ENCODE results near the gene PRSS12.

The PRSS12 gene

DNA sequence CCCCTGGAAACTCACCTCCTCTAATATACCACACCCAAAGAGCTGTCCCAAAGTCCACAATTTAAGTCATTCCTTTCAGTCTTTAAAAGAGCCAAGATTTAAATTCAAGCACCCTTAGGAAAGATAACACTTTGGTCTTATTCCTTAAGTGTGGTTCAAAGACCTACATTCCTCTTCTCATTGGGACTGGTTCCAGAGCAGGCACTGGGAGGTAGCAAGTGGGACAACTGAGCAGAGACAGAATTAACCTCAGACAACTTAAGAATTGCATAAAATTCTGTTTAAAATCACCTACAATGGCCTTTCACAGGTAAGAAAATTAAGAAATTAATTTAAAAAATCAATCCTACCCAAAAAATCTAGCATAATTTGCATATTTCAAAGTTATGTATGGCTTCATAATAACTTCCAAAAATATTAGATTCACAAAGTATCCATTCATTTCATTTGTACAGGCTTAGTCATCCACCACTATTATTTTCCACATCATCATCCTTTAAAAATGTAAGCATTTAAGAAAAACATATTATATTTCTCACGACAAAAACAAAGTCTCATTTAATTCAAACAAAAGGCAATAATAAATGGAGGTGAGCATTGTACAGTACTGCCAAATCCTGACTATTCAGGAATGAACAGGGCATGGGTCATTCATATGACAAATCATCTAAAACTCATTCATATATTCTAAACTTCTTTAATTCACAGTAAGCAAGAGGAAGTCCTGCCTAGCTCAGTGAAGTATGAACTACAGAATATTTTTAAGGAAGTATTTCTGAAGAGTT is 13.6 kb downstream of the PRSS12 start:
- Histone ChIP-seq H3K27me3 (ENCODE audit: insufficient read depth, low read length) (no peaks in the 10 kb centered on the region), H3K4me1 (ENCODE audit: insufficient read depth, low read length) (peaks cover 4% of the 10 kb centered on the region; the same call in 1 of the 2 replicates), H3K36me3 (ENCODE audit: insufficient read depth, low read depth, low read length) (no peaks in the 10 kb centered on the region), H3K4me3 (ENCODE audit: low read length) (no peak overlapping the region), H3K27ac (ENCODE audit: low read length) (no peak overlapping the region), H3K9me3 (ENCODE audit: insufficient read depth, low read depth, low read length) (no peaks in the 10 kb centered on the region), H3K9ac (ENCODE audit: low read depth, low read length) (no peak overlapping the region)

DNA sequence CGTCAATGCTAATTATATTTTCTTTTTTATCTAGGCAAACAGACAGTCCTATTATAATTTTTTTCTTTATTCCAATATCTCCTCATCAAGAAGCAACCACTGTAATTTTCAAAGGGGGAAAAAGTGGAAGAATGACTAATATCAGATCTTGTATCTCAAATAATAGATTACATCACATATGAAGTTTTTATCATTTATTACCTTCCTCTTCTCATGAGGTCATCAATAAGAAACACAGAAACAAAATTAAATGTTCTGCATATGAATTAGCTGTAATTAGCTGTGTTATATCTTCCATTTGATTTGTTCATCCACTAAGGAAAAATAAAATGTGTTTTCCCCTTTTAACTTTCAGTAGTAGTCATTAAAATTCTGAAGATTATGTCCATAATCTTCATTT is 14.3 kb downstream of the PRSS12 start:
- Histone ChIP-seq H3K36me3 (ENCODE audit: insufficient read depth, low read depth, low read length) (no peaks in the 10 kb centered on the region), H3K9me3 (ENCODE audit: insufficient read depth, low read depth, low read length) (no peaks in the 10 kb centered on the region), H3K27me3 (ENCODE audit: insufficient read depth, low read length) (no peaks in the 10 kb centered on the region), H3K4me3 (ENCODE audit: low read length) (no peak overlapping the region), H3K9ac (ENCODE audit: low read depth, low read length) (no peak overlapping the region), H3K27ac (ENCODE audit: low read length) (no peak overlapping the region), H3K4me1 (ENCODE audit: insufficient read depth, low read length) (peaks cover 4% of the 10 kb centered on the region; the same call in 1 of the 2 replicates)

DNA sequence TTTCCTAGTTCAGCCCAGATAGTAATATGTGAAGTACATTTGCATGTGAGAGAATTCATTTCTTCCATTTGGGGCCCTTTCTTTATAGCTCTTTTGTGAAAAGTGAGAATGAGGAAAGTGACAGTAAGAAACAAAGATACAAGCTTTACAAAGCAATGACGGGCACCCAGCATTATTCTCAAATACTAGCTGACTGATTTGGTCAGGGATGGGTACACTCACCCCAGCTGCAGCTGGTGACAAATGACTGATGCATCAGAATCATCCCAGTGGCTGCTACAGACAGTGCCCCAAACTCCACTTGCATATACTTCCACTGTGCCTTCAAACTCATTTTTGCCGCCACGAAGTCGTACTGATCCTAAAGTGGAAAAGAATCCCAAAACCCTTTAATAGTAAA is 14.8 kb downstream of the PRSS12 start:
- H3K27ac ChIP-seq (ENCODE audit: low read length) = no peak overlapping the region
- H3K36me3 ChIP-seq (ENCODE audit: insufficient read depth, low read depth, low read length) = no peaks in the 10 kb centered on the region
- H3K27me3 ChIP-seq (ENCODE audit: insufficient read depth, low read length) = no peaks in the 10 kb centered on the region
- peaks cover 4% of the 10 kb centered on the region; the same call in 1 of the 2 replicates for H3K4me1 ChIP-seq (ENCODE audit: insufficient read depth, low read length)
- H3K4me3 ChIP-seq (ENCODE audit: low read length) = no peak overlapping the region
- H3K9me3 ChIP-seq (ENCODE audit: insufficient read depth, low read depth, low read length) = no peaks in the 10 kb centered on the region
- H3K9ac ChIP-seq (ENCODE audit: low read depth, low read length) = no peak overlapping the region

GRCh38 chr4:118335774-118336173 is 17.0 kb downstream of the PRSS12 start:
- Histone ChIP-seq H3K27ac (ENCODE audit: low read length) (no peak overlapping the region), H3K9ac (ENCODE audit: low read depth, low read length) (no peak overlapping the region), H3K4me3 (ENCODE audit: low read length) (no peak overlapping the region), H3K27me3 (ENCODE audit: insufficient read depth, low read length) (no peaks in the 10 kb centered on the region), H3K36me3 (ENCODE audit: insufficient read depth, low read depth, low read length) (no peaks in the 10 kb centered on the region), H3K4me1 (ENCODE audit: insufficient read depth, low read length) (peaks cover 4% of the 10 kb centered on the region; the same call in 1 of the 2 replicates), H3K9me3 (ENCODE audit: insufficient read depth, low read depth, low read length) (no peaks in the 10 kb centered on the region)

- no peak overlapping the region for H3K27ac ChIP-seq (ENCODE audit: low read length)
- H3K9me3 ChIP-seq (ENCODE audit: insufficient read depth, low read depth, low read length) = no peaks in the 10 kb centered on the region
- H3K36me3 ChIP-seq (ENCODE audit: insufficient read depth, low read depth, low read length) = no peaks in the 10 kb centered on the region
- no peak overlapping the region for H3K9ac ChIP-seq (ENCODE audit: low read depth, low read length)
- no peak overlapping the region for H3K4me3 ChIP-seq (ENCODE audit: low read length)
- no peaks in the 10 kb centered on the region for H3K27me3 ChIP-seq (ENCODE audit: insufficient read depth, low read length)
- peaks cover 3% of the 10 kb centered on the region; the same call in 1 of the 2 replicates for H3K4me1 ChIP-seq (ENCODE audit: insufficient read depth, low read length)
Observed at GRCh38 chr4:118335324-118335723, 17.5 kb downstream of the PRSS12 start.

DNA sequence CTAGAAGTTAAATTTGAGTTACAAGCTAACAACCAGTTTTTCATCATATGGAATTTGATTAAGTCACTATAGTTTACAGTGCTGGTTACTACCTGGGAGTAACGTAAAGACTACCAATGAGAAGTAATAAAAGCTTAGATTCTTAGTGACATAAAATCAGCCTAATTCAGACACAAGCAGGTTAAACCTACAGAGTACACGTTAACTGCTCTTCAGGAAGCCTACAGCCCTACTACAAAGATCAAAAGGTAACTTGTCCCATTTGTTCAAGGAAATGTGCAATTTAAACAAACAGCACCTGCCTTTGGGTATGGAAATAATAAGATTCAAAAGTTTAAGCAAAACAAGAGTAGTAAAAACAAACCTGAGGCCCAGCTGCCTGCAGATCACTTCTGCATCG is 21.5 kb downstream of the PRSS12 start:
- no peak overlapping the region for H3K27ac ChIP-seq (ENCODE audit: low read length)
- no peaks in the 10 kb centered on the region for H3K4me1 ChIP-seq (ENCODE audit: insufficient read depth, low read length)
- H3K9ac ChIP-seq (ENCODE audit: low read depth, low read length) = no peak overlapping the region
- no peak overlapping the region for H3K4me3 ChIP-seq (ENCODE audit: low read length)
- no peaks in the 10 kb centered on the region for H3K9me3 ChIP-seq (ENCODE audit: insufficient read depth, low read depth, low read length)
- no peaks in the 10 kb centered on the region for H3K27me3 ChIP-seq (ENCODE audit: insufficient read depth, low read length)
- no peaks in the 10 kb centered on the region for H3K36me3 ChIP-seq (ENCODE audit: insufficient read depth, low read depth, low read length)

GRCh38 chr4:118329849-118330248 is 23.0 kb downstream of the PRSS12 start:
- no peak overlapping the region for H3K27ac ChIP-seq (ENCODE audit: low read length)
- no peaks in the 10 kb centered on the region for H3K27me3 ChIP-seq (ENCODE audit: insufficient read depth, low read length)
- H3K4me1 ChIP-seq (ENCODE audit: insufficient read depth, low read length) = peaks cover 7% of the 10 kb centered on the region; the same call in 1 of the 2 replicates
- H3K9me3 ChIP-seq (ENCODE audit: insufficient read depth, low read depth, low read length) = no peaks in the 10 kb centered on the region
- H3K4me3 ChIP-seq (ENCODE audit: low read length) = no peak overlapping the region
- H3K36me3 ChIP-seq (ENCODE audit: insufficient read depth, low read depth, low read length) = no peaks in the 10 kb centered on the region
- no peak overlapping the region for H3K9ac ChIP-seq (ENCODE audit: low read depth, low read length)

- Histone ChIP-seq H3K9me3 (ENCODE audit: insufficient read depth, low read depth, low read length) (no peaks in the 10 kb centered on the region), H3K4me3 (ENCODE audit: low read length) (no peak overlapping the region), H3K4me1 (ENCODE audit: insufficient read depth, low read length) (peaks cover 7% of the 10 kb centered on the region; the same call in 1 of the 2 replicates), H3K27me3 (ENCODE audit: insufficient read depth, low read length) (no peaks in the 10 kb centered on the region), H3K9ac (ENCODE audit: low read depth, low read length) (no peak overlapping the region), H3K36me3 (ENCODE audit: insufficient read depth, low read depth, low read length) (no peaks in the 10 kb centered on the region), H3K27ac (ENCODE audit: low read length) (no peak overlapping the region)
Observed at GRCh38 chr4:118327554-118328241, 25.1 kb downstream of the PRSS12 start.

- Histone ChIP-seq H3K4me1 (ENCODE audit: insufficient read depth, low read length) (peaks cover 7% of the 10 kb centered on the region; the same call in 1 of the 2 replicates), H3K9ac (ENCODE audit: low read depth, low read length) (no peak overlapping the region), H3K27me3 (ENCODE audit: insufficient read depth, low read length) (no peaks in the 10 kb centered on the region), H3K9me3 (ENCODE audit: insufficient read depth, low read depth, low read length) (no peaks in the 10 kb centered on the region), H3K36me3 (ENCODE audit: insufficient read depth, low read depth, low read length) (no peaks in the 10 kb centered on the region), H3K4me3 (ENCODE audit: low read length) (no peak overlapping the region), H3K27ac (ENCODE audit: low read length) (no peak overlapping the region)
Observed at GRCh38 chr4:118326585-118326984, 26.2 kb downstream of the PRSS12 start.

- Histone ChIP-seq H3K9ac (ENCODE audit: low read depth, low read length) (no peak overlapping the region), H3K27me3 (ENCODE audit: insufficient read depth, low read length) (no peaks in the 10 kb centered on the region), H3K4me1 (ENCODE audit: insufficient read depth, low read length) (peaks cover 7% of the 10 kb centered on the region; the same call in 1 of the 2 replicates), H3K27ac (ENCODE audit: low read length) (no peak overlapping the region), H3K36me3 (ENCODE audit: insufficient read depth, low read depth, low read length) (no peaks in the 10 kb centered on the region), H3K4me3 (ENCODE audit: low read length) (no peak overlapping the region), H3K9me3 (ENCODE audit: insufficient read depth, low read depth, low read length) (no peaks in the 10 kb centered on the region)
Observed at GRCh38 chr4:118325431-118325830, 27.4 kb downstream of the PRSS12 start.

DNA sequence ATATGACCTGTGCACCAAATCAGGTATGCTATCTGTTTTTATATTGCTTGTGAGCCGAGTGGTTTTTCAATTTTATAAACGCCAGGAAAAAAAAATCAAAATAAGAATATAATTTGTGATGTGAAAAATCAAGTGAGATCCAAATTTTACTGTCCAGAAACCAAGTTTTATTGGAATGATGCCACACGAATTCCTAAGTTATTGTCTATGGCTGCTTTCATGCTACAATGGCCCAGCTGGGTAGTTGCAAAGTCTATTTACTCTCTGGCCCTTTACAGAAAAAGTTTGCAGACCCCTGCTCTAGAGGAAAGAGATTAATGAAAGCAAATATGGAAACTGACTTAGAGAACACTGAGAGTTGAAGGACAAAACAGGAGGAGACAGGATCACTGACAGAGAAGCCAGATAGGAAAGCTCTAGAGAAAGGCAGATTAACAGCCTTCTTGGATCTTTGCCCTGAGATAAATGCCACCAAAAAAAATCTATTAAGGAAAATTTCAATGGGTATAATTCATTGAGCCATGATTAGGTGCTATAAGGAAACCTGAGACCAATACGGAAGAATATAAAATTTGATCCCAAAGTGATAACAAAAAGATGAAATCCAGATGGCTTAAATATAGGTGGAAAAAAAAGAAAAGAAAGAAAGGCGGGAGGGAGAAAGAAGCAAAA is 29.8 kb downstream of the PRSS12 start:
- no peak overlapping the region for H3K9ac ChIP-seq (ENCODE audit: low read depth, low read length)
- no peak overlapping the region for H3K4me3 ChIP-seq (ENCODE audit: low read length)
- peaks cover 7% of the 10 kb centered on the region; the same call in 1 of the 2 replicates for H3K4me1 ChIP-seq (ENCODE audit: insufficient read depth, low read length)
- peak overlapping the region; percentile 8 for H3K27ac ChIP-seq (ENCODE audit: low read length)
- no peaks in the 10 kb centered on the region for H3K9me3 ChIP-seq (ENCODE audit: insufficient read depth, low read depth, low read length)
- no peaks in the 10 kb centered on the region for H3K27me3 ChIP-seq (ENCODE audit: insufficient read depth, low read length)
- no peaks in the 10 kb centered on the region for H3K36me3 ChIP-seq (ENCODE audit: insufficient read depth, low read depth, low read length)

Data from iPS-20b (cell line).